Stromal cell of bone marrow (primary cell): ENCODE data around the gene LCNL1.
"Not testable (repeated sequence)": the region's sequence is repeated elsewhere in the genome, so short reads cannot be mapped to it uniquely, and the experiment has no call there.

Source experiments
- DNase-seq: peaks from one replicate; pipeline ENCODE4 v3.0.0-alpha.2; 2012; ENCODE audit warnings: low read depth

LCNL1 gene

GRCh38 chr9:137026384-137026783, 43.6 kb downstream of the LCNL1 start:
- DNase-seq: no peak

GRCh38 chr9:137026828-137027227, 44.0 kb downstream of the LCNL1 start:
- no peak for DNase-seq

- no peak for DNase-seq
These were observed 44.8 kb downstream of the LCNL1 start, which contains the start of gene ABCA2 for GRCh38 chr9:137027369-137028262. ABCA2 (minus strand) TSS chr9:137028237; CDS start chr9:137028140, 97 bp downstream.

GRCh38 chr9:137028263-137029057, 45.7 kb downstream of the LCNL1 start:
- DNase-seq: peak; percentile 15

- DNase-seq: peak; percentile 13
These were observed 46.5 kb downstream of the LCNL1 start for GRCh38 chr9:137029058-137029936.

- no peak for DNase-seq
These were observed 47.2 kb downstream of the LCNL1 start for GRCh38 chr9:137030006-137030405.

- DNase-seq: no peak
These were observed 48.0 kb downstream of the LCNL1 start for GRCh38 chr9:137030538-137031527.

GRCh38 chr9:137031904-137032640, 49.3 kb downstream of the LCNL1 start, which contains the start of gene FUT7:
FUT7 (minus strand) TSS chr9:137032088; CDS start chr9:137031991, 97 bp downstream.
- DNase-seq: no peak

- no peak for DNase-seq
These were observed 50.1 kb downstream of the LCNL1 start for GRCh38 chr9:137032858-137033257.

GRCh38 chr9:137033481-137033880, 50.7 kb downstream of the LCNL1 start:
- not testable (repeated sequence) for DNase-seq

GRCh38 chr9:137034039-137034708, 51.4 kb downstream of the LCNL1 start:
- no peak for DNase-seq

GRCh38 chr9:137034709-137035506, 52.1 kb downstream of the LCNL1 start:
- DNase-seq: no peak
